ENCODE results near the gene UBAC2.

The UBAC2 gene

GRCh38 chr13:99214731-99215130 is 14.1 kb downstream of the UBAC2 start:
- H3K79me2 ChIP-seq (ENCODE audit: control insufficient read depth, insufficient read depth, low read length, unreplicated experiment): peaks cover 55% of the 10 kb centered on the region
- no peak overlapping the region for H3K27ac ChIP-seq (ENCODE audit: low read depth, low read length)
- no peak overlapping the region for H3K4me3 ChIP-seq (ENCODE audit: low read depth, low read length)
- H3K27me3 ChIP-seq (ENCODE audit: insufficient read depth, low read length): no peaks in the 10 kb centered on the region
- no peaks in the 10 kb centered on the region for H3K36me3 ChIP-seq (ENCODE audit: insufficient read depth, low read length)
- no peak overlapping the region for H2AFZ ChIP-seq (ENCODE audit: low read length, unreplicated experiment)
- H3K4me1 ChIP-seq (ENCODE audit: control insufficient read depth, insufficient read depth, low read length, unreplicated experiment): no peaks in the 10 kb centered on the region

- Histone ChIP-seq H3K36me3 (ENCODE audit: insufficient read depth, low read length) (no peaks in the 10 kb centered on the region), H3K79me2 (ENCODE audit: control insufficient read depth, insufficient read depth, low read length, unreplicated experiment) (peaks cover 57% of the 10 kb centered on the region), H3K4me3 (ENCODE audit: low read depth, low read length) (no peak overlapping the region), H3K4me1 (ENCODE audit: control insufficient read depth, insufficient read depth, low read length, unreplicated experiment) (no peaks in the 10 kb centered on the region), H3K27me3 (ENCODE audit: insufficient read depth, low read length) (no peaks in the 10 kb centered on the region), H2AFZ (ENCODE audit: low read length, unreplicated experiment) (no peak overlapping the region), H3K27ac (ENCODE audit: low read depth, low read length) (no peak overlapping the region)
These were observed 14.7 kb downstream of the UBAC2 start for GRCh38 chr13:99215184-99215830.

- Histone ChIP-seq H3K4me1 (ENCODE audit: control insufficient read depth, insufficient read depth, low read length, unreplicated experiment) (no peaks in the 10 kb centered on the region), H3K27ac (ENCODE audit: low read depth, low read length) (no peak overlapping the region), H3K4me3 (ENCODE audit: low read depth, low read length) (no peak overlapping the region), H3K36me3 (ENCODE audit: insufficient read depth, low read length) (peaks cover 14% of the 10 kb centered on the region), H3K27me3 (ENCODE audit: insufficient read depth, low read length) (no peaks in the 10 kb centered on the region), H3K79me2 (ENCODE audit: control insufficient read depth, insufficient read depth, low read length, unreplicated experiment) (peaks cover 55% of the 10 kb centered on the region), H2AFZ (ENCODE audit: low read length, unreplicated experiment) (no peak overlapping the region)
These were observed 16.9 kb downstream of the UBAC2 start for GRCh38 chr13:99217461-99218110.

- Histone ChIP-seq H2AFZ (ENCODE audit: low read length, unreplicated experiment) (no peak overlapping the region), H3K4me1 (ENCODE audit: control insufficient read depth, insufficient read depth, low read length, unreplicated experiment) (no peaks in the 10 kb centered on the region), H3K36me3 (ENCODE audit: insufficient read depth, low read length) (peaks cover 16% of the 10 kb centered on the region), H3K4me3 (ENCODE audit: low read depth, low read length) (no peak overlapping the region), H3K79me2 (ENCODE audit: control insufficient read depth, insufficient read depth, low read length, unreplicated experiment) (peaks cover 51% of the 10 kb centered on the region), H3K27me3 (ENCODE audit: insufficient read depth, low read length) (no peaks in the 10 kb centered on the region), H3K27ac (ENCODE audit: low read depth, low read length) (no peak overlapping the region)
These were observed 17.5 kb downstream of the UBAC2 start for GRCh38 chr13:99218126-99218525.

GRCh38 chr13:99218545-99218944 is 17.9 kb downstream of the UBAC2 start:
- H3K79me2 ChIP-seq (ENCODE audit: control insufficient read depth, insufficient read depth, low read length, unreplicated experiment): peaks cover 51% of the 10 kb centered on the region
- H2AFZ ChIP-seq (ENCODE audit: low read length, unreplicated experiment): no peak overlapping the region
- H3K4me1 ChIP-seq (ENCODE audit: control insufficient read depth, insufficient read depth, low read length, unreplicated experiment): no peaks in the 10 kb centered on the region
- no peak overlapping the region for H3K4me3 ChIP-seq (ENCODE audit: low read depth, low read length)
- no peak overlapping the region for H3K27ac ChIP-seq (ENCODE audit: low read depth, low read length)
- H3K36me3 ChIP-seq (ENCODE audit: insufficient read depth, low read length): peaks cover 16% of the 10 kb centered on the region
- no peaks in the 10 kb centered on the region for H3K27me3 ChIP-seq (ENCODE audit: insufficient read depth, low read length)

GRCh38 chr13:99218969-99219368 is 18.3 kb downstream of the UBAC2 start:
- Histone ChIP-seq H3K79me2 (ENCODE audit: control insufficient read depth, insufficient read depth, low read length, unreplicated experiment) (peaks cover 54% of the 10 kb centered on the region), H3K4me1 (ENCODE audit: control insufficient read depth, insufficient read depth, low read length, unreplicated experiment) (no peaks in the 10 kb centered on the region), H3K36me3 (ENCODE audit: insufficient read depth, low read length) (peaks cover 16% of the 10 kb centered on the region), H3K27me3 (ENCODE audit: insufficient read depth, low read length) (no peaks in the 10 kb centered on the region), H3K4me3 (ENCODE audit: low read depth, low read length) (no peak overlapping the region), H3K27ac (ENCODE audit: low read depth, low read length) (no peak overlapping the region), H2AFZ (ENCODE audit: low read length, unreplicated experiment) (no peak overlapping the region)

GRCh38 chr13:99220199-99220935 is 19.7 kb downstream of the UBAC2 start:
- Histone ChIP-seq H3K4me1 (ENCODE audit: control insufficient read depth, insufficient read depth, low read length, unreplicated experiment) (no peaks in the 10 kb centered on the region), H3K27me3 (ENCODE audit: insufficient read depth, low read length) (no peaks in the 10 kb centered on the region), H3K79me2 (ENCODE audit: control insufficient read depth, insufficient read depth, low read length, unreplicated experiment) (peaks cover 56% of the 10 kb centered on the region), H3K36me3 (ENCODE audit: insufficient read depth, low read length) (peaks cover 16% of the 10 kb centered on the region), H2AFZ (ENCODE audit: low read length, unreplicated experiment) (no peak overlapping the region), H3K27ac (ENCODE audit: low read depth, low read length) (no peak overlapping the region), H3K4me3 (ENCODE audit: low read depth, low read length) (no peak overlapping the region)

- H3K4me3 ChIP-seq (ENCODE audit: low read depth, low read length): no peak overlapping the region
- H3K27me3 ChIP-seq (ENCODE audit: insufficient read depth, low read length): no peaks in the 10 kb centered on the region
- peaks cover 16% of the 10 kb centered on the region for H3K36me3 ChIP-seq (ENCODE audit: insufficient read depth, low read length)
- H3K4me1 ChIP-seq (ENCODE audit: control insufficient read depth, insufficient read depth, low read length, unreplicated experiment): no peaks in the 10 kb centered on the region
- no peak overlapping the region for H2AFZ ChIP-seq (ENCODE audit: low read length, unreplicated experiment)
- H3K79me2 ChIP-seq (ENCODE audit: control insufficient read depth, insufficient read depth, low read length, unreplicated experiment): peaks cover 57% of the 10 kb centered on the region
- no peak overlapping the region for H3K27ac ChIP-seq (ENCODE audit: low read depth, low read length)
These were observed 21.0 kb downstream of the UBAC2 start for GRCh38 chr13:99221567-99222239.

- H3K4me3 ChIP-seq (ENCODE audit: low read depth, low read length): no peak overlapping the region
- H3K4me1 ChIP-seq (ENCODE audit: control insufficient read depth, insufficient read depth, low read length, unreplicated experiment): peaks cover 2% of the 10 kb centered on the region
- no peak overlapping the region for H3K27ac ChIP-seq (ENCODE audit: low read depth, low read length)
- H3K36me3 ChIP-seq (ENCODE audit: insufficient read depth, low read length): peaks cover 16% of the 10 kb centered on the region
- no peaks in the 10 kb centered on the region for H3K27me3 ChIP-seq (ENCODE audit: insufficient read depth, low read length)
- peaks cover 50% of the 10 kb centered on the region for H3K79me2 ChIP-seq (ENCODE audit: control insufficient read depth, insufficient read depth, low read length, unreplicated experiment)
- no peak overlapping the region for H2AFZ ChIP-seq (ENCODE audit: low read length, unreplicated experiment)
These were observed 22.9 kb downstream of the UBAC2 start for GRCh38 chr13:99223587-99223986.

GRCh38 chr13:99224021-99224420 is 23.4 kb downstream of the UBAC2 start:
- Histone ChIP-seq H3K27me3 (ENCODE audit: insufficient read depth, low read length) (no peaks in the 10 kb centered on the region), H3K36me3 (ENCODE audit: insufficient read depth, low read length) (peaks cover 16% of the 10 kb centered on the region), H3K4me3 (ENCODE audit: low read depth, low read length) (no peak overlapping the region), H3K27ac (ENCODE audit: low read depth, low read length) (no peak overlapping the region), H3K4me1 (ENCODE audit: control insufficient read depth, insufficient read depth, low read length, unreplicated experiment) (peaks cover 6% of the 10 kb centered on the region), H3K79me2 (ENCODE audit: control insufficient read depth, insufficient read depth, low read length, unreplicated experiment) (peaks cover 46% of the 10 kb centered on the region), H2AFZ (ENCODE audit: low read length, unreplicated experiment) (no peak overlapping the region)
